ENCODE results near the gene PPP1R13B. TPM values are rescaled to one million over a fixed set of nuclear protein-coding genes. Genes with fewer than 3 reads are reported as not detected.

PPP1R13B gene
- total and polyA plus RNA-seq, 7 experiments from 2014 or later = 3.3 to 26.8 (median 16.9) TPM

DNA sequence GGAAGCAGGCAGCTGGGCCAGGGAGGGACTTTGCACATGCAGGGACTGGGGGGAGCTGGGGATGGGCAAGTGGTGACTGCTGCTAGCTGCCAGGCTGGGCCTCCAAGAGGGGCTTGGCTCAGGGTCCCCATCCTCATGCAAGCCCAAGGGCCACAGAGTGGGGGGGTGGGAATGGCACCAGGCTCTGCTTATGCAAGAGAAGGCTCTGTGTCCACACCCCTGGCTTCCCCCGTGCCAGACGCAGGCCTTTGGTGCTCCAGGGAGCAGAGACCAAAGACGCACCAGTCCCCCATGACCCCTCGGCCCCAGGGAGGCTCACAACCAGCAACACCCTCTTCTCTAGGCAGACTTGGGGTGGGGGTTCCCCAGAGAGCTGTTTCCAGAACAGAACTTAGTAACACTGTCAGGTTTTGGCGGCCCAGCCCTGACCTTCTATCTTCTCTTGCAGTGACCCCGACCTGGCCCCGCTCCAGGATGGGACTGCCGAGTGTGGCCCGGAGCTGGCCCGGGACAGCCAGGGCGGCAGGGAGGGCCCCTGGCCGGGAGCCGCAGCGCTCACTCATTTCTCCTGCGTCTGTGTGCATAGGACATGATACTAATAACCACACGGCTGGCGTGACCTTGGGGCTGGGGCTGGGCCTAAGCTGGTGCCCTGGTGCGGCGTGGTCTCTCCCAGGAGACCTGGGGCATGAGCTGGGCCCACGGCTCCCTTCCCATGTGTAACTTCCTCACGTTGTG, 146.5 kb downstream of the PPP1R13B start:
- no peak for DNase-seq
- intact Hi-C loops (cut with micrococcal nuclease) = no loop called here
- Histone ChIP-seq H3K9me3 (ENCODE audit: control insufficient read depth in 2 of 3, low read length in 3 of 3) (no peaks in the 10 kb centered on the region), H3K4me3 (ENCODE audit: low read length) (no peak overlapping the region), H3K27ac (ENCODE audit: low read depth, low read length) (no peak overlapping the region), H3K27me3 (ENCODE audit: control insufficient read depth in 2 of 2, insufficient read depth in 2 of 2, low read length in 2 of 2) (no peaks in the 10 kb centered on the region), H3K4me1 (ENCODE audit: control insufficient read depth in 2 of 2, insufficient read depth in 2 of 2, low read length in 2 of 2) (no peaks in the 10 kb centered on the region), H3K36me3 (ENCODE audit: control insufficient read depth in 2 of 3, insufficient read depth in 3 of 3, low read length in 3 of 3) (peaks cover 0 to 68% (median 0%) of the 10 kb centered on the region in 3 experiments)
- ATAC-seq = no peak
- CTCF ChIA-PET = interaction anchor here (0.5 kb wide), 1 partner anchor 59 kb away, joined by 3 read pairs; no protein-coding TSS in a partner anchor
- no peak overlapping the region for H3K27ac Mint-ChIP-seq
- POLR2A ChIA-PET = no interaction called here
- H3K9me3 Mint-ChIP-seq = peaks cover 0 to 2% (median 0%) of the 10 kb centered on the region in 11 donors
- peaks cover 0 to 16% (median 0%) of the 10 kb centered on the region in 5 donors for H3K36me3 Mint-ChIP-seq
- no peaks in the 10 kb centered on the region for H3K27me3 Mint-ChIP-seq
- H3K4me1 Mint-ChIP-seq = peaks cover 0 to 13% (median 7%) of the 10 kb centered on the region in 7 donors
- no peak overlapping the region for H3K4me3 Mint-ChIP-seq

DNA sequence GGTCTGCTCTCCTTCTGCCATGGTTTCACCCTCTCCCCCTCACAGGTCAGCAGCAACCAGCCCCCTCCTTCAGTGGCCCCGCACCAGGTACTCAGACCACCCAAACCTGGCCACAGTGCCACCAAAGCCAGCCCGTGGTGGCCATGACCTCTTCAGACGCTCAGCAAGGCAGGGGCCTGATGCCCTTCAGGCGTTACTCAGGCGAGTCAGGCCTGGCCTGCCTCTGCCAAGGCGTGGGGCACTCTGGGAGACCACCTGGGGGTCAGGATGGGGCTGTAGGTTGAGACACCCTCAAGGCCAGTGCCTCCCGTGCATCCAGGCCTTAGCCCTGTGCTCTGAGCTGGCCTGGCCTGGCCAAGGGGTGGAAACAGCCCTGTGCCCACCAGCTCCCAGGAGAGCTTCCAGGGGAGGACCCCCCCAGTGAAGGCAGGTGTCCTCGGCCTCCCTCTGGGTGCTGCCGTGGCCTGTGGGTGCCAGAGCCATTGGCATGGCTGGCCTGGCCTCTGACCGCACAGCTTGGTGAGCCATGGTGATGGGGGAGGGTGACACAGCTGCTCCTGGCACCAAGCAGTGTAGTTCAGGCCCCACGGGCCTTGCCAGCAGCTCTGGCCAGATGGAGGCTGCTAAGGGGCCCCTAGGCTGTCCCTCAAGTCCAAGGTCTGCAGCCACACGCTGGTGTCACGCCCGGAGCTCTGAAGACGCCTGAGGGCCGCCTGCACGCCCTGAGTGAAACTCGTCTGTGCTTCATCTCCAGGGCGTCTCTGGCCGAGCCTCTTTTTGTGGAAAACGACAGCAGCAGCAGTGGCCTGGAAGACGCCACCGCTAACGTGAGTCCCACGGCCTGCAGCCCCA, 147.2 kb downstream of the PPP1R13B start:
- H3K27ac ChIP-seq (ENCODE audit: low read depth, low read length) = no peak overlapping the region
- intact Hi-C loops (cut with micrococcal nuclease) = no loop called here
- peaks cover 0 to 68% (median 0%) of the 10 kb centered on the region in 3 experiments for H3K36me3 ChIP-seq (ENCODE audit: control insufficient read depth in 2 of 3, insufficient read depth in 3 of 3, low read length in 3 of 3)
- Mint-ChIP-seq H3K9me3 (peaks cover 0 to 2% (median 0%) of the 10 kb centered on the region in 11 donors), H3K27me3 (no peaks in the 10 kb centered on the region), H3K4me1 (peaks cover 0 to 12% (median 6%) of the 10 kb centered on the region in 7 donors), H3K36me3 (peaks cover 0 to 21% (median 0%) of the 10 kb centered on the region in 5 donors), H3K4me3 (no peak overlapping the region), H3K27ac (peak overlapping the region in 3 of 9 donors; percentile 18 to 56 (median 55))
- DNase-seq = no peak
- H3K4me1 ChIP-seq (ENCODE audit: control insufficient read depth in 2 of 2, insufficient read depth in 2 of 2, low read length in 2 of 2) = no peaks in the 10 kb centered on the region
- H3K9me3 ChIP-seq (ENCODE audit: control insufficient read depth in 2 of 3, low read length in 3 of 3) = no peaks in the 10 kb centered on the region
- ChIA-PET CTCF (interaction anchor here (0.5 kb wide), 1 partner anchor 58 kb away, joined by 3 read pairs; no protein-coding TSS in a partner anchor), POLR2A (interaction anchor here (0.8 kb wide), 1 partner anchor 14 kb away, joined by 3 read pairs; no protein-coding TSS in a partner anchor)
- no peak overlapping the region for H3K4me3 ChIP-seq (ENCODE audit: low read length)
- H3K27me3 ChIP-seq (ENCODE audit: control insufficient read depth in 2 of 2, insufficient read depth in 2 of 2, low read length in 2 of 2) = no peaks in the 10 kb centered on the region
- ATAC-seq = no peak

DNA sequence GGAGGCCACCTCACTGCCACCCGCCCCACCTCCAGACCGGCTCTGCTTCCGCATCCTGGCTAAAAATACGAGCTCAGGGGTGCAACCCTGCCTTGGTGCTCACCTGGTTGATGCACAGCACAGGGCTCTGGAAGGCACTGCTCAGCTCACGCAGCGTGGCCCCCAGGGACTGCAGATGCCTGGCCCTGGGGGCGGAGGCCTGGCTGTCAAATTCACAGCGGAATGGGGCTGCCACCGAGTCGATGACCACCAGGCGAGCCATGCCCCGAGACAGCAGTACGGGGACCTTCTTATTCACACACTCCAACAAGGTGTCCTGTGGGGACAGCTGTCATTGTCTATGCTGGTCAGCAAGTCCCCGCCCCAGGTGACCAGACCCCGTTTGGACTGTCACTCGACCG, 148.1 kb downstream of the PPP1R13B start:
- no peaks in the 10 kb centered on the region for H3K9me3 ChIP-seq (ENCODE audit: control insufficient read depth in 2 of 3, low read length in 3 of 3)
- peaks cover 0 to 2% (median 0%) of the 10 kb centered on the region in 11 donors for H3K9me3 Mint-ChIP-seq
- CTCF ChIA-PET = no interaction called here
- H3K4me3 ChIP-seq (ENCODE audit: low read length) = no peak overlapping the region
- DNase-seq (no peak), ATAC-seq (no peak)
- peaks cover 0 to 11% (median 4%) of the 10 kb centered on the region in 7 donors for H3K4me1 Mint-ChIP-seq
- no peak overlapping the region for H3K27ac ChIP-seq (ENCODE audit: low read depth, low read length)
- POLR2A ChIA-PET = interaction anchor here (0.6 to 0.8 kb wide), 2 partner anchors 13 to 91 kb away, joined by 3 to 6 read pairs; no protein-coding TSS in a partner anchor
- no peaks in the 10 kb centered on the region for H3K27me3 Mint-ChIP-seq
- H3K4me3 Mint-ChIP-seq = no peak overlapping the region
- no peaks in the 10 kb centered on the region for H3K27me3 ChIP-seq (ENCODE audit: control insufficient read depth in 2 of 2, insufficient read depth in 2 of 2, low read length in 2 of 2)
- peaks cover 0 to 21% (median 0%) of the 10 kb centered on the region in 5 donors for H3K36me3 Mint-ChIP-seq
- peaks cover 0 to 71% (median 5%) of the 10 kb centered on the region in 3 experiments for H3K36me3 ChIP-seq (ENCODE audit: control insufficient read depth in 2 of 3, insufficient read depth in 3 of 3, low read length in 3 of 3)
- H3K4me1 ChIP-seq (ENCODE audit: control insufficient read depth in 2 of 2, insufficient read depth in 2 of 2, low read length in 2 of 2) = no peaks in the 10 kb centered on the region
- H3K27ac Mint-ChIP-seq = peak overlapping the region in 1 of 9 donors; percentile 55
- intact Hi-C loops (cut with micrococcal nuclease) = no loop called here

DNA sequence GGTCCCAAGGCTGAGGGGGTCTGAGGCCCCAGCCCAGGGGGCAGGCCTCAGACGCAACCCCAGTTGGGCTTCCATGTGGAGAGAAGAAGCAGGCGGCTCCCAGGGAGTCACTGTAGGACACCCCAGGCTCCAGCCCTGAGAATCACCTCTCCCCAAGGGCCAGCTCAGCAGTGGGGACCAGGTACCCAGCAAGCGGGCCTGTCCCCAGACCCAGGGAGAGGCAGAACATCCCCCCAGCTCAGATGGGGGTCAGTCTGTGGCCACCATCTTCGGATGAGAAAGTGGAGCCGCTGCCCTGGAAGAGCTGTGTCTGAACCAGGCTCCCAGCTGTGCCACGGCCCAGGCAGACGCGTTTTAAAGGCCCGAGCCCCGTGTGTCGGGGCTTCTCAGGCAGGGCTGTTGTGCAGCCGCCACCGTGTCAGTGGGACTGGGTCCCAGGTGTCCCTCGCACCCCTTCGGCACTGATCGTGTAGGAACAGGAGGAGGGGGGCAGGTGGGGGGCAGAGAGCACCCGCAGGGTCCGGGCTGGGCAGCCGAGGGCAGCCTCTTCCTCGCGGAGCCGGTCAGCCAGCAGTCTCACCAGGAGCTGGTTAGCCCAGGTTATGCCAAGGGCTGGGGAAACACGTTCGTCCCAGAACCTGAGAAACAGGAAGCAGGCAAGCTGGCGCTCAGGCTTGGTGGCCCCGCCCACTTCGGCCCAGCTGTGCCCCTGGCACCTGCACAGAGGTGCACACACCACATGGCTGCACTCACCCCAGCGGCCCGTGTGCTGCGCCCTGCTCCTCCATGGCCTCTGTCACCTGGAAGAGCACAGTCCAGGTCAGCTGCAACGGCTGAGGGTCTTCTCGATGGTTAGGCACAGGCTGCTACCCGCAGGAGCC, 148.8 kb downstream of the PPP1R13B start:
- ATAC-seq (no peak), DNase-seq (no peak)
- Histone ChIP-seq H3K4me1 (ENCODE audit: control insufficient read depth in 2 of 2, insufficient read depth in 2 of 2, low read length in 2 of 2) (no peaks in the 10 kb centered on the region), H3K4me3 (ENCODE audit: low read length) (no peak overlapping the region), H3K9me3 (ENCODE audit: control insufficient read depth in 2 of 3, low read length in 3 of 3) (no peaks in the 10 kb centered on the region), H3K36me3 (ENCODE audit: control insufficient read depth in 2 of 3, insufficient read depth in 3 of 3, low read length in 3 of 3) (peaks cover 0 to 73% (median 7%) of the 10 kb centered on the region in 3 experiments), H3K27ac (ENCODE audit: low read depth, low read length) (no peak overlapping the region), H3K27me3 (ENCODE audit: control insufficient read depth in 2 of 2, insufficient read depth in 2 of 2, low read length in 2 of 2) (no peaks in the 10 kb centered on the region)
- H3K27me3 Mint-ChIP-seq = no peaks in the 10 kb centered on the region
- peaks cover 0 to 11% (median 4%) of the 10 kb centered on the region in 7 donors for H3K4me1 Mint-ChIP-seq
- peaks cover 0 to 25% (median 0%) of the 10 kb centered on the region in 5 donors for H3K36me3 Mint-ChIP-seq
- CTCF ChIA-PET = no interaction called here
- H3K9me3 Mint-ChIP-seq = no peaks in the 10 kb centered on the region
- POLR2A ChIA-PET = no interaction called here
- H3K27ac Mint-ChIP-seq = peak overlapping the region in 1 of 9 donors; percentile 17
- H3K4me3 Mint-ChIP-seq = no peak overlapping the region
- intact Hi-C loops (cut with micrococcal nuclease) = no loop called here

DNA sequence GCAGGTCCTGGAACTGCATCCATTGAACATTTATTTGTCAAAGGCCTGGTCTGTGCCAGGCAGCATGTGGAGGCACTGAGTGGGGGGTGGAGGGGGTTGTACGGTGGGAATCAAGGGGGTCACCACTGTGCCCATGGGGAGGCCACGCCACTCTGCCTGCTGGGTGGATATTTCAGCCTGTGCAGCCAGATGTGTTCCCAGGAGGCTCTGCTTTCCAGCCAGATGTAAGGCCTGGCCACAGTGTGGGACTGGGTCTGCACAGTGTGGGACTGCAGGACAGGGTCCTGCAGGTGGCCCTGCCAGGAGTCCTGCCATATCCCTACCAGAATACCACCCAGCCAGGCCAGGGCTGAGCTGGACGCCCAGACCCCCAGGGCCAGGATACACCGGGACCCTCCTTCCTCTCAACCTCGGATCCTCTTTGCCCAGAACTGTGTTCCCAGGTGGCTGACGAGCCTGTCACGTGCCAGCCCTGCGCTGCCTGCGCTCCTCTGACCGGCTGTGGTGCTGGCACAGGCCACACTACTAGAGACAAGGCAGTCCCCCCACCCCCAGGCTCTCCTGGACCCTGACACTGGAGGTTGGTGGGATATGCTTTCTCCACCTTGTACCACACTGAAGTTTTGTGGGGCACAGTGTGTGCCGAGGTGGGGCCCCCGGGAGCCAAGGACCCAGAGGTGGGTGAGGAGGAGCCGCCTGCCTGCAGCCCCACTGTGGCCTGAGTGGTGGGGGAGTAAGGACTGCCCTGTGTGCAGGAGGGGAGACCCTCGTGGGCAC, 149.6 kb downstream of the PPP1R13B start:
- peaks cover 0 to 11% (median 4%) of the 10 kb centered on the region in 7 donors for H3K4me1 Mint-ChIP-seq
- no peak overlapping the region for H3K4me3 ChIP-seq (ENCODE audit: low read length)
- no peak overlapping the region for H3K27ac ChIP-seq (ENCODE audit: low read depth, low read length)
- H3K9me3 ChIP-seq (ENCODE audit: control insufficient read depth in 2 of 3, low read length in 3 of 3) = no peaks in the 10 kb centered on the region
- H3K27ac Mint-ChIP-seq = peak overlapping the region in 3 of 9 donors; percentile 32 to 66 (median 47)
- peaks cover 0 to 23% (median 0%) of the 10 kb centered on the region in 5 donors for H3K36me3 Mint-ChIP-seq
- peaks cover 0 to 73% (median 7%) of the 10 kb centered on the region in 3 experiments for H3K36me3 ChIP-seq (ENCODE audit: control insufficient read depth in 2 of 3, insufficient read depth in 3 of 3, low read length in 3 of 3)
- intact Hi-C loops (cut with micrococcal nuclease) = no loop called here
- no peaks in the 10 kb centered on the region for H3K27me3 ChIP-seq (ENCODE audit: control insufficient read depth in 2 of 2, insufficient read depth in 2 of 2, low read length in 2 of 2)
- ATAC-seq (no peak), DNase-seq (no peak)
- H3K9me3 Mint-ChIP-seq = no peaks in the 10 kb centered on the region
- H3K4me3 Mint-ChIP-seq = no peak overlapping the region
- no peaks in the 10 kb centered on the region for H3K27me3 Mint-ChIP-seq
- POLR2A ChIA-PET = no interaction called here
- CTCF ChIA-PET = no interaction called here
- no peaks in the 10 kb centered on the region for H3K4me1 ChIP-seq (ENCODE audit: control insufficient read depth in 2 of 2, insufficient read depth in 2 of 2, low read length in 2 of 2)

Measured in naive thymus-derived CD4-positive, alpha-beta T cell (primary cell).